Ecto neural progenitor cell (in vitro differentiated cells): ENCODE results near the gene TMPRSS15.
"Not testable (repeated sequence)": the region's sequence is repeated elsewhere in the genome, so short reads cannot be mapped to it uniquely, and the experiment has no call there.

Experiments
- DNase-seq: peaks from one replicate; pipeline ENCODE4 v3.0.0-alpha.2; 2018; ENCODE audit warnings: low spot score

Gene TMPRSS15

GRCh38 chr21:18403735-18404450, at the start of gene TMPRSS15:
TMPRSS15 (minus strand) TSS chr21:18403785; CDS start chr21:18403622, 163 bp downstream.
- DNase-seq = no peak

- no peak for DNase-seq
These were observed 48.1 kb upstream of the TMPRSS15 start for GRCh38 chr21:18451670-18452069.

GRCh38 chr21:18449605-18450550, 46.3 kb upstream of the TMPRSS15 start:
- no peak for DNase-seq

GRCh38 chr21:18443701-18444100, 40.1 kb upstream of the TMPRSS15 start:
- no peak for DNase-seq

GRCh38 chr21:18443085-18443484, 39.5 kb upstream of the TMPRSS15 start:
- DNase-seq = no peak

GRCh38 chr21:18430341-18430740, 26.8 kb upstream of the TMPRSS15 start:
- DNase-seq = no peak

- DNase-seq = no peak
These were observed 20.7 kb upstream of the TMPRSS15 start for GRCh38 chr21:18424276-18424675.

GRCh38 chr21:18417141-18417790, 13.7 kb upstream of the TMPRSS15 start:
- DNase-seq = no peak

- no peak for DNase-seq
These were observed 8.0 kb upstream of the TMPRSS15 start for GRCh38 chr21:18411565-18411964.

GRCh38 chr21:18409579-18409978, 6.0 kb upstream of the TMPRSS15 start:
- DNase-seq = no peak

- DNase-seq = no peak
These were observed 4.7 kb downstream of the TMPRSS15 start for GRCh38 chr21:18398843-18399242.

- DNase-seq = no peak
These were observed 15.6 kb downstream of the TMPRSS15 start for GRCh38 chr21:18387994-18388393.

GRCh38 chr21:18384771-18385170, 18.8 kb downstream of the TMPRSS15 start:
- no peak for DNase-seq

- DNase-seq = not testable (repeated sequence)
These were observed 20.5 kb downstream of the TMPRSS15 start for GRCh38 chr21:18382934-18383619.

GRCh38 chr21:18382141-18382540, 21.4 kb downstream of the TMPRSS15 start:
- DNase-seq = no peak

GRCh38 chr21:18373606-18374005, 30.0 kb downstream of the TMPRSS15 start:
- no peak for DNase-seq

- no peak for DNase-seq
These were observed 33.3 kb downstream of the TMPRSS15 start for GRCh38 chr21:18370301-18370700.

- no peak for DNase-seq
These were observed 34.5 kb downstream of the TMPRSS15 start for GRCh38 chr21:18369115-18369514.

- no peak for DNase-seq
These were observed 35.4 kb downstream of the TMPRSS15 start for GRCh38 chr21:18368205-18368604.

- DNase-seq = no peak
These were observed 46.8 kb downstream of the TMPRSS15 start for GRCh38 chr21:18356801-18357200.

- no peak for DNase-seq
These were observed 48.6 kb downstream of the TMPRSS15 start for GRCh38 chr21:18354947-18355346.

GRCh38 chr21:18350216-18350615, 53.4 kb downstream of the TMPRSS15 start:
- DNase-seq = no peak
